Ammon's horn (tissue), 1 donor: ENCODE measurements around the gene ENO1.

Experiments used
- DNase-seq: peaks from one replicate; pipeline ENCODE4 v3.0.0-alpha.2; 2016; ENCODE audit warnings: low spot score

Gene ENO1

DNA sequence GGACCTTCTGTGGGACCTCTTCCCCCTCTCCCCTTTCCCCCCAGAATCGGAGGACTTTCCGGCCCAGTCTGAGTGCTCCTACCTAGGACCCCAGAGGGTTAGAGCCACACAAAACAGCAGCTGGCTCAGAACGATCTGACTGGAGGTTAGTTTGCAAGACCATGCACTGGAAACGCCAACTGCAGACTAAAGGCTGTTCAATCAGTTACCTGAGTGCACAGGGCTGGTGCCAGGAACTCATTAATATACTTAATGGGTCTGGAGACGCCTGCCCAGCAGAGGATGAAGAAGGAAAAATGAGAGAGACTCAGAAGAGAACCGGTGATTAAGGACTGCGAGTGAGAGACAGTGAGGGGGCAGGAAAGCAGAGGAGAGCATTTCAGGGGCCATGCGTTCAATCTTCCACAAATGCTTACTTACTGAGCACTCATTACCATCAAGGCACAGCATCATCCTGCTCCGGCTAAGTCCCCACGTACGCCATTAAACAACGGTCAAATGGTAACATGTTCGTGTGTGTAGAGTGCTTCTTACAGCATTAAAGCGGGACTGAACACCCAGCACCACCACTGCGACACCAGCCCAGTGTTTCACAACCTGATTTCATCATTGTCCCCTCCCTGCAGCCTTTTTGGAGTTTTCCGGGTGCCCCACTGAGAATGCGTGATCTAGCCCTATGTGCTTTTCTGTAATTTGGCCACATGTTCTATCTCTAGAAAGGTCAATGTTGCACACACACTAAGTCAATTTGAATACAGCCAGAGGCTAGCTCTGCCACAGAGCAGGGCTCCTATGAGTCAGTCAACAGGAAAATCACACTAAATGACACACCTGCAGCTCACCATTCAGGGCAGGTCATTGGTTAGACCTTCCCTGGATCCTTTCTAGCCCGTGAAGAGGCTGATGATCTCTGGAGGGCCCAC, 7.6 kb downstream of the ENO1 start:
- DNase-seq, result no peak

- no peak for DNase-seq
Observed at GRCh38 chr1:8870103-8870502, 8.4 kb downstream of the ENO1 start.

DNA sequence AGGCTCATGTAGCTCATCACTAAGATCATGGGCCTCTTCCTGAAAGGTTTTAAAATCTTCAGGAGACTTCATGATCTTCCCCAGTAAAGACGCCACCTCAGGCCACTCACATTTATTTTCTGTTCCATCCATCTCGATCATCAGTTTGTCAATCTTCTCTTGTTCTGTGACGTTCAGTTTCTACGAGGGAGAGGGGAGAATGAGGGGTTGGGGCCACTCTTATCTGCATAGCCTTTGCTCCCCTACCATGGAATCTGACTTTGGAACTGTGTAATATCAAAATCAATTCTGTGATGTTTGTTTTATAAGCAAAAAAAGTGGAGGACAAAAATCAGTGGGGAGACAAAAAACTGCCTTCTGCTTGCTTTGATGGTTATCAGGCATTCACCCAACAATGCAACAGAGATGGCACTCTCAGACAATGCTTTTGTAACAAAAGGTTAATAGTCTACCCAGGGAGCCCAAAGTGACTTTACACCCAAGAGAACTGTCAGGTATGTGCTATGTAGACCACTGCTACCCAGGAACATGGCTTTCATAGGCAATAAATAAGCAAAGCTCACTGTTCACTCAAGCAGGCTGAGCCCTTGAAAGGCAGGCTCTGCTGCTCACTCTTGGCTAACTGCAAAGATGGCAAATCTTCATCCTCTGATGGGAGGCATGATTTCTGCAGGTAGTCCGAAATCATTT, 10.5 kb downstream of the ENO1 start:
- DNase-seq, result no peak

DNA sequence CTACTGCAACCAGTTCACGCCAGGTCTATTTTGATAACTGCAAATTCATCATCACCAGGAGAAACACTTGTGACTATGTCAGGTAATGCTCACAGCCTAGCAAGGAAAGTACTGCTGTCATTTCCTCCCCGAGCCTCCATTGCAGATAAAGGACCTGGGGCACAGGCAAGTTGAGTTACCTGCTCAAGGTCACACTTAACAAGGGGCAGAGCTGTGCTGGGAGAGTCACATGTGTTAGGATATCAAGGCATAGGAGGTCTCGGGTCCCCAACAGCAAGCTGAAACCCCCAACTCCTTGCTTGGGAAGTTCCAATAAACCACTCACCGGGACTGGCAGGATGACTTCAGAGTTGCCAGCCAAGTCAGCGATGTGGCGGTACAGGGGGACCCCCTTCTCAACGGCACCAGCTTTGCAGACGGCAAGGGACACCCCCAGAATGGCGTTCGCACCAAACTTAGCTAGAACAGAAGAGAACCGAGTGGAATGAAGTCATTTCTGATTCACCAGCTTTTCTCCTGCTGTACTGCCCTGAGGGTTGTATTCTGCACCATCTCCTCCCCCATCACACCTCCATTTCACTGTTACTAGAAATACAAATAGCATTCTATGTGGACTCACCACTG, 11.6 kb downstream of the ENO1 start:
- no peak for DNase-seq

DNA sequence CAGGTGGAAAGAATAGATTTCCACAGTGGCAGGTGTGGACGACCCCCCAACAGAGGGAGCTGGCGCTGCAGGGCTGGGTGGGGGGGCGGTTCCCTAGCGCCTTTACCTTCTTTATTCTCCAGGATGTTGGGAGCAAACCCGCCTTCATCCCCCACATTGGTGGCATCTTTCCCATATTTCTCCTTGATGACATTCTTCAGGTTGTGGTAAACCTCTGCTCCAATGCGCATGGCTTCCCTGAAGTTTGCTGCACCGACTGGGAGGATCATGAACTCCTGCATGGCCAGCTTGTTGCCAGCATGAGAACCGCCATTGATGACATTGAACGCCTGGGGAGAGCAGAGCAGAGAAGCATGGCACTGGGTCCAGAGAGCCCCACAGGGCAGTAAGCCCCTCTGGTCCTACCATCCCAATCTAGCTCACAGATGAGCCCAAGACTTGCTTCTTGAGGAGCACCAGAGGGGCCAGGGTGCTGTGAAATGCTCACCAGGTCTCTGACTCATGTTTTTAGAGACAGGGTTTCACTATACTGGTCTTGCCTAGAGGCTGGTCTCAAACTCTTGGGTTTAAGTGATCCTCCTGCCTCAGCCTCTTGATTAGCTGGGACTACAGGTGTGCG, 12.2 kb downstream of the ENO1 start:
- DNase-seq, result no peak

DNA sequence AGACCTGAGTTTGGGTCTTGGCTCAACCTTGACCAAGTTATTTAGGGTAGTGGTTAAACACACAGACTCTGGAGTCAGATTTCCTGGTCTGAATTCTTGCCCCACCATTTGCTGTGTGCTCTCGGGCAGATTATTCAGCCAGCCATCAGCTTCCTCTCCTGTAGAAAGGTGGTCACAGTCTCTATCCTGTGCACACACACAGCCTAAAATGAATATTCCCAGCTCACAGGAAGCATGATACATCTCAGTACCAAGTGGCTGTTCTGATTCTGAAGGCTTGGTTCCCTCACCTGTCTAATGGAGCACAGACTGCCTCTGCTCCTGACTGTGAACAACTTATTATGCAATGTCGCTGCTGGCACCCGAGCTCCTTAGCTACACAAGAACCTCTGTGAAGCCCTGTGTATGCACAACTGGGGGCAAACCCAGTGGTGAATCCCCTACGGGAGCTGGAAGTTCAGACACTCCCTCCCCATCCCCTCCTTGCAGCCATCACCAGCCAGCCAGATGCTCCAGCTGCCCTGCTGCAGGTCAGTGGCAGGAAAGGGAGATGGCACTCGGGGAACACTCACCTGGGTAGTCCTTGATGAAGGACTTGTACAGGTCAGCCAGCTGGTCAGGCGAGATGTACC, 13.7 kb downstream of the ENO1 start:
- DNase-seq, result no peak

- DNase-seq, result no peak
Observed at GRCh38 chr1:8863794-8864233, 14.7 kb downstream of the ENO1 start.

DNA sequence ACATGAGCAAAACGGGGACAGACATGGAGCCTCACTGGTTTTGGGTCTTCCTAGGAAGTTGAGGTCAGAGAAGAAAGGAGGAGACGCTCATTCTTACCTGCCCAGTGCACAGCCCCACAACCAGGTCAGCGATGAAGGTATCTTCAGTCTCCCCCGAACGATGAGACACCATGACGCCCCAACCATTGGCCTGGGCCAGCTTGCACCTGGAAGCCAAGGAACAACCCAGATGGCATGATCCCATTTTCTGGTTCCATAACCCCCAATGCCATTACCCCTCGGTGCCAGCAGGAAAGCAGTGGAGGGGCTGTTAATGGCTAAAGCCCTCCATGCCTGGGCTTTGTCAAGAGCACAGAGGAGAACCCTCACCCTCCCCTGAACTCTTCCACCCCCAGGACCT, 15.3 kb downstream of the ENO1 start:
- DNase-seq, result no peak

GRCh38 chr1:8862528-8862927, 16.0 kb downstream of the ENO1 start:
- DNase-seq, result no peak

DNA sequence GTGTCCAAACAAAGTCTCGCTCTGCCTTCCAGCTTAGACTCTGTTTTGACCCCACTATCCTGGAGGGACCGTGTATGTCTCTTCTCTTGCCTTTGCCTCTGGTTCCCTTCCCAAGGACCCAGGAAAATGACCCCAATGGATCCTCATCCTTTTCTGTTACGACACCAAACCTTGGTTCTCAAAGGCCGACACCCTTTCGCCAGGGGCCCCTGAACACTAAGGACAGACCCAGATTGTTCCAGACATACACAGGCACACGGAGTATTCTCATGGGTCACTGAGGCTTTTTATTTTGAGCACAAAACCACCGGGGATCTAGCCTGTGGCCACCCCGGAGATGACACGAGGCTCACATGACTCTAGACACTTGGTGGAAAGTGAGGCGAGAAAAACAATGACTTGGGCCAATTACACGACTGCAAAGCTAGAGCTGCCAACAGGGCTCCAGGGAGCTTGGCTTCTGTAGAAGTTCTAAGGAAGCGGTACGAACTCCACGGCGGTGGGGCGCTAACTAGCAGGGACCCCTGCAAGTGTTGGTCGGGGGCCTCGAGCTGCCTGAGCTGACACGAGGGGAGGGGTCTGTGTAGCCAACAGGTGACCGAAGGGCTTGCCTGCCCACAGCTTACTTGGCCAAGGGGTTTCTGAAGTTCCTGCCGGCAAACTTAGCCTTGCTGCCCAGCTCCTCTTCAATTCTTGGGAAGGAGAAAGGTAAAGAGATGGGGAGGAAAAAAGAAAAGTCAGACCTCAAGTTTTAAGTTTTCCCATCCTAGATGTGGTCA, 17.6 kb downstream of the ENO1 start:
- DNase-seq, result no peak

GRCh38 chr1:8858888-8859706, 19.4 kb downstream of the ENO1 start:
- peak; percentile 74 for DNase-seq

GRCh38 chr1:8858112-8858668, 20.3 kb downstream of the ENO1 start:
- DNase-seq, result no peak

- no peak for DNase-seq
Observed at GRCh38 chr1:8856689-8857412, 21.6 kb downstream of the ENO1 start.

GRCh38 chr1:8854240-8854639, 24.2 kb downstream of the ENO1 start:
- no peak for DNase-seq

GRCh38 chr1:8851060-8851459, 27.4 kb downstream of the ENO1 start:
- no peak for DNase-seq

DNA sequence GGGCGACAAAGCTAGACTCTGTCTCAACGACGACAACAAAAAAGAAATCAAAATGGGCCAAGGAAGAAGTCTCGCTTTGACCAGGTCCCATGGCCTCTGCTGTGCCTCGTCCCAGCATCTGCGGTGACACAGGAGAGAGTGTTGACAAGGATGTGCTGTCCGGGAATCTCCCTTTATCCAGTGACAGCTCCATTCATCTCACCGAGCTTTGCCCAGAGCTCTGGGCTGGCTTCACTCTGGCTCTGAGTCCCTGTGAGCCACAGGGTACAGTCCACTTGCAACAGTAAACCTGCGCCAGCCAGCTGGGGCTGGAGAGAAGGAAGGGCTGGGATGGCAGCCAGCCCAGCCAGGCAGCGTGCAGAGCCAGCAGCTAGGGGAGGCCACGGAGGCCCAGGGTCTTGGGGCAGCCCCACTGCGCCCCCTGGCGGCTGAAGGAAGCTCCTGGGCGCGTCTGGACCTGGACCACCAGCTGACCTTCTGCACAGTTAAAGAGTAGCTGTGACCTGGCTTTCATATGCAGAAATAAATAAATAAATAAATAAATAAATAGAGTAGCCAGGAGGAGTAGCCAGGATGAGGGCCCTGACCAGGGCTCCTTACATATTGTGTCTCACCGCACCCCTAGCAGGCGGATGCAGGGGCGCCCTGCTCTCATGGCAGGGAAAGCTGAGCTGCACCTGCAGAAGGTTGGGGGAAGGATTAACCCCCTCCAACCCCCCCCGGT, 29.7 kb downstream of the ENO1 start:
- DNase-seq, result peak; percentile 94

GRCh38 chr1:8847990-8848389, 30.5 kb downstream of the ENO1 start:
- no peak for DNase-seq

DNA sequence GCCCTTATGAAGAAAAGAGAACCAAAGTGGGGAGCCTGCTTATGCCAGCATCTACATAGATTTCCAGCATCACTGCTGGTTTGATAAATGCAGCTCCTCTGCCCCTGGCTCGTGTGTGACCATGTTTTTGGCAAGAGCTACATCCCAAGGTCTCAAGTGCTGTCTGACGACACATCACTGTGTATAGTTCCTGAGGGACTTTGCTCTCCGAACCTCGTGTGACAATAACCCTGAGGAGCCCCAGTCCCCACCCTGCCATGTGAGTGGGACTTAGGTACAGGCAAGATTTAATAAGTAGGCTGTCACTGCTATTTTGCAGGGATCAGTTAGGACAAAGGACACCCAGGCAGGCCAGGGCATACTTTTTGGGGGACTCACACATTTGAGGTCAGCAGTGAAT, 32.2 kb downstream of the ENO1 start:
- no peak for DNase-seq
